Esophagus muscularis mucosa (tissue), 3 donors: ENCODE results near the gene ACTR1A.
"Not testable (repeated sequence)": the region's sequence is repeated elsewhere in the genome, so short reads cannot be mapped to it uniquely, and the experiment has no call there.

ENCODE experiments used
- POLR2A ChIP-seq: fragments of 450-650 bp; IDR thresholded peaks from one replicate; pipeline ENCODE4 v1.6.1; 2017; ENCODE audit warnings: antibody characterized with exemption, moderate library complexity, mild to moderate bottlenecking, low read depth
- TF ChIP-seq, protein P1 (sequence below), 3 experiments: fragments of 200-600 bp in 2 of 3; fragments of 450-650 bp in 1 of 3; sonication (generic) in 2 of 3; IDR thresholded peaks; one replicate each; pipeline ENCODE4 v1.5.1; 2017 to 2019; ENCODE audit warnings: antibody characterized with exemption in 3 of 3, mild to moderate bottlenecking in 2 of 3, moderate library complexity in 1 of 3

DNA sequence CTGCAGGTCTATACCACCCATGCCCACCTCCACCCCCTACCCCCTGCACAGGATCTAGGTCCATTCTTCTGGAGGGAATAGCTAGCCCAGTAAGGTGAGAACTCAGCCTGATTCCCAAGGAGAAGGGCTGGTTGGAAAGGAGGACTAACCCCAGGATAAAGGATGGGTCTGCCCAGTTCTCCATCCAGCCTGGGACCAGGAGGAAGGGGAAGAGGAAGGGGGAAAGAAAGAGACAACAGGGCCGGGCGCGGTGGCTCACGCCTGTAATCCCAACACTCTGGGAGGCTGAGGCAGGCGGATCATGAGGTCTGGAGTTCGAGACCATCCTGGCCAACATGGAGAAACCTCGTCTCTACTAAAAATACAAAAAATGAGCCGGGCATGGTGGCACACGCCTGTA is 32.5 kb upstream of the ACTR1A start:
- TF ChIP-seq POLR2A: not testable (repeated sequence)
- TF ChIP-seq, protein P1, sequence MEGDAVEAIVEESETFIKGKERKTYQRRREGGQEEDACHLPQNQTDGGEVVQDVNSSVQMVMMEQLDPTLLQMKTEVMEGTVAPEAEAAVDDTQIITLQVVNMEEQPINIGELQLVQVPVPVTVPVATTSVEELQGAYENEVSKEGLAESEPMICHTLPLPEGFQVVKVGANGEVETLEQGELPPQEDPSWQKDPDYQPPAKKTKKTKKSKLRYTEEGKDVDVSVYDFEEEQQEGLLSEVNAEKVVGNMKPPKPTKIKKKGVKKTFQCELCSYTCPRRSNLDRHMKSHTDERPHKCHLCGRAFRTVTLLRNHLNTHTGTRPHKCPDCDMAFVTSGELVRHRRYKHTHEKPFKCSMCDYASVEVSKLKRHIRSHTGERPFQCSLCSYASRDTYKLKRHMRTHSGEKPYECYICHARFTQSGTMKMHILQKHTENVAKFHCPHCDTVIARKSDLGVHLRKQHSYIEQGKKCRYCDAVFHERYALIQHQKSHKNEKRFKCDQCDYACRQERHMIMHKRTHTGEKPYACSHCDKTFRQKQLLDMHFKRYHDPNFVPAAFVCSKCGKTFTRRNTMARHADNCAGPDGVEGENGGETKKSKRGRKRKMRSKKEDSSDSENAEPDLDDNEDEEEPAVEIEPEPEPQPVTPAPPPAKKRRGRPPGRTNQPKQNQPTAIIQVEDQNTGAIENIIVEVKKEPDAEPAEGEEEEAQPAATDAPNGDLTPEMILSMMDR (IDR thresholded peaks at IDR 0.05): not testable (repeated sequence)
